GM18909 (cell line): ENCODE data around the gene EFNA1.

ENCODE experiments used
- ATAC-seq: cut with Tn5 transposase; IDR thresholded peaks from one replicate; pipeline ENCODE4 v1.9.1; 2021; ENCODE audit warnings: mild to moderate bottlenecking; ENCODE audit not compliant: unreplicated experiment, poor library complexity

The EFNA1 gene

DNA sequence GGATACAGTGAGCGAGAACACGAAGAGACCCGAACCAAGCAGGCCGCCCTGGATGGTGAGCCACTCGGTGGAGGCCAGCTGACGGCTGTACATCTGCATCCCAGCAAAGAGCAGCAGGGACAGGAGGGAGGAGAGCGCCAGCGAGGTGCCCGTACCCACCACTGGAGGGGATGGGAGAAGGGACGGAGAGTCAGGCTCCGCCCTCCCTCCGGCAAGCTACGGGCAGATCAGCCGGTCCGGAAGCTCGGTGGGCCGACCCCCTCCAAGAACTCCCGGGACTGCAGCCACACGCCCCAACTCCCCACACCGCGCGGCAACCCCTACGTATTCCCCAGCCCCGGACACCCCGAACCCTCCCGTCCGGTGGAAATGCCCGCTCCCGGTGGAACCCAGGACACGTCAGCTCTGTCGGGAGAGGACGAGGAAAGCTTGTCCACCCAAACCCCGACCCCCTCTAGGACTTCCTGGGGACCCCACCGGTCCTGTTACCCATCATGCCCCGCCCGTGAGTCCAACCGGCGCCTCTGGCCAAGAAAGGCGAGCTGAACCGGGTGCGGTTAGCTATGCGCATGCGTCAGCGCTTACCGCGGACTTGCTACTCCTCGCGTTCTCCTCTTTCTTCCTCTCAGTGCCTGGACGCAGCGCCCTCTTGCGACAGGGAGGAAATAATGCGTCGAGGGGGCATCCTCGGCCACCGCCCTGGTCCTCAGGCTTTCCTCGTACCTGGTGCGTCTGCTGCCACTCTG, 45.2 kb downstream of the EFNA1 start, which contains the start of gene KRTCAP2:
KRTCAP2 (minus strand) TSS at position 573 of the 746 bp plus-strand sequence; CDS start at position 493, 80 bp downstream.
- peak; percentile 83 for ATAC-seq

DNA sequence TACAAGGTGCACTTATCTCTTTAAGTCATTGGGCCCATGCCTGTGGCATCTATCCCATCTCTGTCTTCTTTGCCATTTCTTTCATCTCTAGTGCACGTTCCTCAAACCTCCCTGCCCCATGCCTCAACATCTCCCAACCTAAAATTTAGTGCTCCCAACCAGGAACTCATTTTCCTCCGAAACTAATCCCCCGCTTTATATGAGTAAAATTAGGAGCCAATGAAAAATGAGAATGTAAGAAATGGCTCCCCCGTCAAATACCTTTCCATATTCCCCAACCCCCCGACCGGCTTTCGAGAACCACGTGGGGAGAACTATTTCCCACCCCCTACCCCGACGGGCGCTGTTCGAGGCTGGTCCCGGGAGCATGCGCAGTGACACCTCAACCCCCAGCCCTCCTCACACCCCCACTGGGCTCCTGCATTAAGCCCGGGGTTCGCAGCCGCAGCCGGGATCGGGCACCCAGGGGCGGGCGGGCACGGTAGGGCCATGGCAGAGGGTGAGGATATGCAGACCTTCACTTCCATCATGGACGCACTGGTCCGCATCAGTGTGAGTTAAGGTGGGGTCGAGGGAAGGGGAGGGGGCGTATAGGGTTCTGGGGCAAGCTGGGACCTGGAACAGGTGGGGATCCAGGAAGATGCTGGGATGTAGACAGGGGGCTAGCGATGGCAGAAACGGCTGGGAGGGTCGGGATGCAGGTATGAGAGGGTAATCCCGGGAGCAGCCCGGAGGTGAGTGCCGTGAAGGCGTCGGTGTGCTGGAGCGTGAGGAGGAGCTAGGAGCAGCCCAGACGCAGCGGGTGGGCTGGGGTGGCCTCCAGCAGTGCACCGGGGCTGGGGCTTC, 46.0 kb downstream of the EFNA1 start, which contains the start of gene TRIM46:
TRIM46 (plus strand) TSS at position 372 of the 846 bp plus-strand sequence; CDS start at position 490, 118 bp downstream.
- ATAC-seq, result no peak

DNA sequence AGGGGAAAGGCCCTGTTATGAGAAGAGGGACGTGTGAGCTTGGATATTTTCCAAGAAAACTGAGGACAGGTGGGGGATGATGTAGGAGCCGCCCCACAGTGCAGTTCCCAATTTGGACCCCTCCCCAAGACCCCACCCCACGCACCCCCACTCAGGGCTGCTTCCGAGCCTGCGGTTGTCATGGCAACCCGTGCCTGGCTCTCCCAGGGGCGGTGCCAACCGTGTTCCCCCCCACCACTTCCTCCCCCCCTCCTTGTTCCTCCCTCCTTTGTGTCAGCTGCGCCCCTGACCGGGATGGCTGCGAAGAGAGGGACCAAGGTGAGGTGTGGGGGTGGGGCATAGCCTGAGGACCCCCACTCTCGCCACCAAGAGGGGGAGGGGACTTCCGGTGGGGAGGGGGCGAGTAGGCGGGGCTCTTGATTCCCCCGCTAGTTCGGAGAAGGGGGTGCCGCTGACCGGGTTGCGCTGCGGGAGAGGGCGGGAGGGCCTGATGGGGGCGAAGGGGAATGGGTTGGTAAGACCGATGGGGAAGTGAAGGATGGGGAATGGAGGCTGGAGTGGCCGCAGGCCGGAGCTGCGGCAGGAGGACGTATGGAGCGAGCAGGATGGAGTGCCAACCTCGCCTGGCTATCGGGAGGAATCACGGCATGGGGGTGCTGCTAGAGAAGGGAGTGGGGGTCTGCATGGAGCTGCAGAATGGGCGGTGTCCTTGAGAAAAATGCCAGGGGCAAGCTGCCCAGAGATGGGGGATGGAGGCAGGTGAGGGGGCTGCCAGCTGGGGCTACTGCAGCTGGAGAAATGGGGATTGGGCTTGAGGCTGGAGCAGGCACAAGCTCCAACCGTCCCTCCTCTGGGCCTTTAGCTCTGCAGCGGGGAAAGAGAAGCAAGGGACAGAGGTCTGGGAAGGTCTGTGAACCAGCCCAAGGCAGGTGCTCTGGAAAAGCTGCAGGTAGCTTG, 46.9 kb downstream of the EFNA1 start:
- ATAC-seq, result no peak

DNA sequence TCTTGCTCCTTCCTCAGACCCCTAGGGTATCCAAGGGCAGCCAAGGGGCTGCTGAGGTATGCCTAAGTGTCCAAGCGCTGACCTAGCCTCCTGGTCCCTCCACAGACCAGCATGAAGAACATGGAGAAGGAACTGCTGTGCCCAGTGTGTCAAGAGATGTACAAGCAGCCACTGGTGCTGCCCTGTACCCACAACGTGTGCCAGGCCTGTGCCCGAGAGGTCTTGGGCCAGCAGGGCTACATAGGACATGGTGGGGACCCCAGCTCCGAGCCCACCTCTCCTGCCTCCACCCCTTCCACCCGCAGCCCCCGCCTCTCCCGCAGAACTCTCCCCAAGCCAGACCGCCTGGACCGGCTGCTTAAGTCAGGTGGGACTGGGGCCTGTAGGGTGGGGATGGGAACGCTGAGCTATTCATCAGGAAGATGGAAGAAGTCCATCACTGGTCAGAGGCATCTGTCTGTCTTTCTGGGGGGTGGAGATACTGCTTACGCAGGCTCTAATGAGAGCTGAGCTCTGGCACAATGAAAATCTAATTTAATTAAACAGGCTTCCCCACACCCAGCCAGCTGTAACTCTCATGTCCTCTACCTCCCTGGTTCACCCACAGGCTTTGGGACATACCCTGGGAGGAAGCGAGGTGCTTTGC, 47.7 kb downstream of the EFNA1 start:
- ATAC-seq, result no peak

DNA sequence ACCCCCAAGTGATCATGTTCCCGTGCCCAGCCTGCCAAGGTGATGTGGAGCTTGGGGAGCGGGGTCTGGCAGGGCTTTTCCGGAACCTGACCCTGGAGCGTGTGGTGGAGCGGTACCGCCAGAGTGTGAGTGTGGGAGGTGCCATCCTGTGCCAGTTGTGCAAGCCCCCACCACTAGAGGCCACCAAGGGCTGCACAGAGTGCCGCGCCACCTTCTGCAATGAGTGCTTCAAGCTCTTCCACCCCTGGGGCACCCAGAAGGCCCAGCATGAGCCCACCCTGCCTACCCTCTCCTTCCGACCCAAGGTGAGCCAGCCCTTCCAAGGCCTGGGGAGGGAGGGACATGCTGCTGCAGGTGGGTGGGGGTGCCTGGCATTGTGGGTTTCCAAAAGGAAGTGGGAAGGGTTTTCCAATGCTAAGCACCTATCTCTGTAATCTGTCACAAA, 48.3 kb downstream of the EFNA1 start:
- ATAC-seq, result no peak

DNA sequence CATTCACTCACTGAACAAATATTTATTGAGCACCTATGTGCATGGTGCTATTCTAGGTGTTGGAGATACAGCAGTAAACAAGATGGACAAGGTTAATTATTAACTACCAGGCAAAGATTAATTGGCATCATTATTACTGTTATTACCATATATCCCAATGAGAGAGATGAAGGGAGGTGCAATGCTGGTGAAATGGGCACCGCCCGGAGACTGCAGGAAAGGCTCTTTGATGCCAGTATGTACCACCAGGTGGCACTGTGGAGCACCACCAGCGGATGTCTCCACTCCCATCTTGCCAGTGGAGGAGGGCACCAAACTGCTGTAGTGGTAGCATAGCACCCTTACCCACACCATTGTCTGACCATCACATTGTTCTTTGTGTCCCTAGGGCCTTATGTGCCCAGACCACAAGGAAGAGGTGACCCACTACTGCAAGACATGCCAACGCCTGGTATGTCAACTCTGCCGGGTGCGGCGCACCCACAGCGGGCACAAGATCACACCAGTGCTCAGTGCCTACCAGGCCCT, 48.9 kb downstream of the EFNA1 start:
- no peak for ATAC-seq

DNA sequence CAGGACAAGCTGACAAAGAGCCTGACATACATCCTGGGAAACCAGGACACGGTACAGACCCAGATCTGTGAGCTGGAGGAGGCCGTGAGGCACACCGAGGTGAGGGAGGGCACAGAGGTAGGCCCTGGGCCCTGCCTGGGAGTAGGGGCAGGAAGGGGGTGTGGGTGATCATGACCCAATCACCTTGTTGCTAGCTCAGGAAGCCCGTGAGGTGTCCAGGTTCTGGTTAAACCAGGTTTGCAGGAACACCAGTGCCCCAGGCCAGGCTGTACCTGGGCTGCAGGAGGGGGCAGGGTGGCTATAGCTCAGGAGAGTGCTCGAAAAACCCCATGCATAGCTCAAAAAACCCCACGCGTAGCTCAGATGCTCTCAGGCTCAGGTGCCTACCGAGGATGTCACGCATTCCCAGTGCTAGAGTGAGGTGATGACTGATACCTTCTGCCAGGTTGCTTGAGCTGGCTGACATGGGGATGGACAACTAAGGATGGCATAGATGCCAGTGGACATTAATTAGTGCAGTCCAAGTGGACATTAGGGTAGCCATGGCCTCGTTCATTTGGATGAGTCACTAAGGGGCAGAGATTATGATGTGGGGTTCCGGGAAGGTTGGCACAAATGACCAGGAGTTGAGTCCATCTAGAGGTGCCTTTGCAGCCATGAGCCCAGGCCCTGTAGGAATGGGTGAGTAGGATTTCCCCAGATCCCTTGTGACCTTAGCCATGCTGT, 49.7 kb downstream of the EFNA1 start:
- no peak for ATAC-seq

DNA sequence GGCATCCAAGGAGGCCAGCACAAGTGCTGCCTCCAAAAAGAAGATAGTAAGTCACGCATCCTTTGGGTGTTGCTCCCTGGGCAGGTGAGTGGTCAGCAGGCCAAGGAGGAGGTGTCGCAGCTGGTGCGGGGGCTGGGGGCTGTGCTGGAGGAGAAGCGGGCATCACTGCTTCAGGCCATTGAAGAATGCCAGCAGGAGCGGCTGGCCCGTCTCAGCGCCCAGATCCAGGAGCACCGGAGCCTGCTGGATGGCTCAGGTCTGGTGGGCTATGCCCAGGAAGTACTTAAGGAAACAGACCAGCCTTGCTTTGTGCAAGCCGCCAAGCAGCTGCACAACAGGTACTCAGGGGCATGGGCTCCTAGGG, 50.2 kb downstream of the EFNA1 start:
- no peak for ATAC-seq

DNA sequence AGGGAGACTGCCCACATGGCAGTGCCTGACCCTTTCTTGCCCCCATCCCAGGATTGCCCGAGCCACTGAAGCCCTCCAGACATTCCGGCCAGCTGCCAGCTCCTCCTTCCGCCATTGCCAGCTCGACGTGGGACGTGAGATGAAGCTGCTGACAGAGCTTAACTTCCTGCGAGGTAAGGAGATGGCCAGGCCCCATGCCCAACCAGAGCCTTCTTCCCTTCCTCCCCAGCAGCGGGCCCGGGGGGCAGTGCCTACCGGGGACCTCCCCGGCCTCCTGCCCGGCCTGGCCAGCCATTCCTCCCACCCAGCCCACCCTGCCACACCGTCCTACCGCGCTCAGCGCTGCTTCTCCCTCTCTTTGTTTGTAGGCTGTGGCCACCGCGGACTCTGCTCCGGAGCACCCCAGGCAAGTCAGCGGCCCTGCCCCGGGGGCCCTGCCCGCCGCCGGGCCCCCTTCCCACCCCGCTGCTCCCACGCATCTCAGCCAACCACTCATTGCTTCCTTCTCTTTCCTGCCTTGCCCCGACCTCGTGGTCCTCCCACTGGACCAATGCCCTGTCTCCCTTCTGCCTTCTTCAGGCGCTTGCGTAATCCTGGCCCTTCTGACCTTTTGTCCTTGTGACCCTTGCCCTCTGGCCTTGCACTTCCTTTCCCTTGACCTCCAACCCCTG, 50.9 kb downstream of the EFNA1 start:
- no peak for ATAC-seq

DNA sequence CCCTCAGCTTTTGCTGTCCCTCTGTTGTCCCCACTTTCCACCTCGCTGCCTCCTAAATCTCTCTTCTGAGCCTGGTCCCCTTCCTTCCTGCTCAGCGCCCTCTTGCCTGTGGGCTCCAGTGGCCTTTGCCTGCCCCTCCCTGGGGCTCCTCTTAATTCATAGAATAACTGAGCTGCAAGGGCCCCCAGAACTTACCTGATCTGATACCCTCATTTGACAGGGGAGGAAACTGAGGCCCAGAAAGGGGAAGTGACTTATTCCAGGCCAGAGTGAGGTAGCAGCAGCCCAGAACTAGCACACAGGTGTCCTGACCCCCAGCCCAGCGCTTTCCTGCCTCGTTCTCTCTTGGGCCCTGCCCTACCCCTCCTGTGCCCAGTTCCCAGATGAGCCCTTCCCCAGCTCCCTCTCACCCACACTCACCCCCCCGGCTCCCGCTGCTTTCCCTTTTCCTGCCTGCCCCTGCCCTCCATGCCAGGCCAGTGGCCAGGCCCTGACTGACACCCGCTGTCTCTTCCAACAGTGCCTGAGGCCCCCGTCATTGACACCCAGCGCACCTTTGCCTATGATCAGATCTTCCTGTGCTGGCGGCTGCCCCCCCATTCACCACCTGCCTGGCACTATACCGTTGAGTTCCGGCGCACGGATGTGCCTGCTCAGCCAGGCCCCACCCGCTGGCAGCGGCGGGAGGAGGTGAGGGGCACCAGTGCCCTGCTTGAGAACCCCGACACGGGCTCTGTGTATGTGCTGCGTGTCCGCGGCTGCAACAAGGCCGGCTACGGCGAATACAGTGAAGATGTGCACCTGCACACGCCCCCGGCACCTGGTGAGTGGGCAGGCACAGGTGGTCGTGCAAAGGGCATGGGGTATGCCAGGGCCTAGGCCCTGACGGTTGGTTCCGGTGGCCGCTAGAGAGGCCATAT, 51.7 kb downstream of the EFNA1 start:
- ATAC-seq, result no peak

DNA sequence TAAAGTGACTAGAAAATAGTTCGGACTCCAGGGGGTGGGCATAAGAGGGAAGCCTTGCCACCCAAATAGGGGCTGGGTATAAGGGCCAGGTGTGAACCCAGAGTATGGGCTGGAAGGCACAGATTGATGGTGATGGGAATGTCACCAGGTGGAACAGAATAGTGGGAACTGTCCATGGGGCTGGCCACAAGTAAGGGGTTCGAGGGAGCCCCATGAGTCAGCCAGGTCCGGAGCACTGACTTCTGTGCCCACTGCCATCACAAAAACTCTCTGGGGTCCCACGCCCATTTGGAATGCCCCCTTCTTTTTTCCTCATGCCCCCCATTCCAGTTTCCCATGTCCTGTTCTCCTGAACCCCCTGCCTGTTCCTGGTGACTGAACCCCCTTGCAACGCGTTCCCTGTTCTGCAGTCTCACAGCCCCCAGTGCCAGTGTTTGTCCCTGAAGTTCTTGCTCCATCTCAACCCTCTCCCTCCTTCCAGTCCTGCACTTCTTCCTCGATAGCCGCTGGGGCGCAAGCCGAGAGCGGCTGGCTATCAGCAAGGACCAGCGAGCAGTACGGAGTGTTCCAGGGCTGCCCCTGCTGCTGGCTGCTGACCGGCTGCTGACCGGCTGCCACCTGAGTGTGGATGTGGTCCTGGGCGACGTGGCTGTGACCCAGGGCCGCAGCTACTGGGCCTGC, 53.8 kb downstream of the EFNA1 start:
- ATAC-seq, result no peak

DNA sequence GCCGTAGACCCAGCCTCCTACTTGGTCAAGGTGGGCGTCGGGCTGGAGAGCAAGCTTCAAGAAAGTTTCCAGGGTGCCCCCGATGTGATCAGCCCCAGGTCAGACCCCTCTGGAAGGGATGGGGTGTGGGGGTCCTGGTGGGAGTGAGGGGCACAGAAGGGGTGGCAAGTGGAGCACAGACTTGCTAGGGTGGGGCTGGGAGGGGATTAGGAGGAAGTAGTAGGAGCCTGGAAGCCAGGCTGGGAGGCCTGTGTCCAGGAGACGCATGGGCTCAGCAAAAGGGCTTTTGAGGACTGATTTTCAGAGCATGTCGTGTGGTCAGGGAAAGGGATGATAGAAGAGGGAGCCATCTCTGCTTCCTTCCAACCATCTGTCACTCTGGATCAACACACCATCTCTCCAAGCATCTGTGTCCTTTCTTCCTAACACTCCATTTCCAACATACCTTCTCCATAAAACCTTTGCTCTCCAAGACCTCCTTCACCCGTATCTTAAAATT, 54.4 kb downstream of the EFNA1 start:
- ATAC-seq, result no peak

DNA sequence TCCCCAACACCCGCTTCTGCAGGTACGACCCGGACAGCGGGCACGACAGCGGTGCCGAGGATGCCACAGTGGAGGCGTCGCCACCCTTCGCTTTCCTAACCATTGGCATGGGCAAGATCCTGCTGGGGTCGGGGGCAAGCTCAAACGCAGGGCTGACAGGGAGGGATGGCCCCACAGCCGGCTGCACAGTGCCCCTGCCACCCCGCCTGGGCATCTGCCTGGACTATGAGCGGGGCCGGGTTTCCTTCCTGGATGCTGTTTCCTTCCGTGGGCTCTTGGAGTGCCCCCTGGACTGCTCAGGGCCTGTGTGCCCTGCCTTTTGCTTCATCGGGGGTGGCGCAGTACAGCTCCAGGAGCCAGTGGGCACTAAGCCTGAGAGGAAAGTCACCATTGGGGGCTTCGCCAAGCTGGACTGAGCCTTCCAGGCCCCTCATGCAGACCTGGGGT, 56.1 kb downstream of the EFNA1 start:
- ATAC-seq, result no peak

DNA sequence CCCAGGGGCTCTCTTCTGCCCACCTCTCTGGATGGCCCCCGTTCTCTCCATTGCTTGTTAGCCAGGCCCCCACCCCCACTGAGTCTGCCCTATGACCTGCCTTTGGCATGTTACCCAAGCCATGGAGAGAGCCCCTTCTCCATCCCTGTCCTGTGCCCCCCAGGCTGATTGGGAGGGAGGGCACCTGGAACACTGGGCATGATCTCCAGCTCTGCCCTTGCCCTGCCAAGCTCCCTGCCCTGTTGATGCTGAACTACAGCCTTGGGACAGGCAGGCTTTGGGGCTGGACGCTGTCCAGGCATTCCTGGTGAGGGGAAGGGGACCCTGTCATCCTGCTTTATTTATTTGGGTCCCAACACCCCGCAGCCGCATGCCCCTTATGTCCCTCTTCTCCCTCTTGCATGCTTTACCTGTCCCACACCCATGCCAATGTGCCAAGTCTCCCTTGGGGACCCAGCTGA, 56.7 kb downstream of the EFNA1 start:
- no peak for ATAC-seq
